ENCODE measurements around the gene HRH3.

HRH3 gene

GRCh38 chr20:62208795-62209755 lies 11.0 kb downstream of the HRH3 start:
- no peak overlapping the region for H3K4me2 ChIP-seq (ENCODE audit: low read length)
- no peaks in the 10 kb centered on the region for H3K9me3 ChIP-seq (ENCODE audit: low read length)
- no peak overlapping the region for H3K9ac ChIP-seq (ENCODE audit: low read length)
- no peaks in the 10 kb centered on the region for H3F3A ChIP-seq (ENCODE audit: insufficient read depth, low read length)
- H3K27me3 ChIP-seq (ENCODE audit: insufficient read depth, low read length), result no peaks in the 10 kb centered on the region
- H3K27ac ChIP-seq (ENCODE audit: low read depth, low read length, poor library complexity, severe bottlenecking), result no peak overlapping the region
- H3K36me3 ChIP-seq (ENCODE audit: insufficient read depth, low read length), result no peaks in the 10 kb centered on the region
- no peak overlapping the region for H3K4me3 ChIP-seq (ENCODE audit: low read depth, low read length, poor library complexity, severe bottlenecking)
- H3K9me2 ChIP-seq (ENCODE audit: low read depth, low read length), result no peaks in the 10 kb centered on the region
- no peak overlapping the region for H2AFZ ChIP-seq (ENCODE audit: low read length)
- no peaks in the 10 kb centered on the region for H3K79me2 ChIP-seq (ENCODE audit: insufficient read depth, low read length)
- no peaks in the 10 kb centered on the region for H4K20me1 ChIP-seq (ENCODE audit: insufficient read depth, low read length)
- peak; percentile 30 for TF ChIP-seq CTCF (IDR thresholded peaks at IDR 0.05; ENCODE audit: low read length)
- no peak for TF ChIP-seq EZH2 (IDR thresholded peaks at IDR 0.05; ENCODE audit: borderline replicate concordance, low read length)
- no peaks in the 10 kb centered on the region for H3K4me1 ChIP-seq (ENCODE audit: insufficient read depth, low read length, severe bottlenecking)

GRCh38 chr20:62208061-62208794 lies 11.8 kb downstream of the HRH3 start:
- Histone ChIP-seq H4K20me1 (ENCODE audit: insufficient read depth, low read length) (no peaks in the 10 kb centered on the region), H3K27me3 (ENCODE audit: insufficient read depth, low read length) (no peaks in the 10 kb centered on the region), H3K4me3 (ENCODE audit: low read depth, low read length, poor library complexity, severe bottlenecking) (no peak overlapping the region), H3K4me2 (ENCODE audit: low read length) (no peak overlapping the region), H2AFZ (ENCODE audit: low read length) (no peak overlapping the region), H3K27ac (ENCODE audit: low read depth, low read length, poor library complexity, severe bottlenecking) (no peak overlapping the region), H3K9me2 (ENCODE audit: low read depth, low read length) (no peaks in the 10 kb centered on the region), H3K9me3 (ENCODE audit: low read length) (no peaks in the 10 kb centered on the region), H3K36me3 (ENCODE audit: insufficient read depth, low read length) (no peaks in the 10 kb centered on the region), H3K4me1 (ENCODE audit: insufficient read depth, low read length, severe bottlenecking) (no peaks in the 10 kb centered on the region), H3K79me2 (ENCODE audit: insufficient read depth, low read length) (no peaks in the 10 kb centered on the region), H3K9ac (ENCODE audit: low read length) (no peak overlapping the region), H3F3A (ENCODE audit: insufficient read depth, low read length) (no peaks in the 10 kb centered on the region)
- no peak for TF ChIP-seq CTCF (IDR thresholded peaks at IDR 0.05; ENCODE audit: low read length)
- TF ChIP-seq EZH2 (IDR thresholded peaks at IDR 0.05; ENCODE audit: borderline replicate concordance, low read length), result no peak

GRCh38 chr20:62206388-62206775 lies 13.7 kb downstream of the HRH3 start:
- Histone ChIP-seq H3K4me3 (ENCODE audit: low read depth, low read length, poor library complexity, severe bottlenecking) (no peak overlapping the region), H3K9me2 (ENCODE audit: low read depth, low read length) (no peaks in the 10 kb centered on the region), H3F3A (ENCODE audit: insufficient read depth, low read length) (no peaks in the 10 kb centered on the region), H3K4me1 (ENCODE audit: insufficient read depth, low read length, severe bottlenecking) (peaks cover 8% of the 10 kb centered on the region), H4K20me1 (ENCODE audit: insufficient read depth, low read length) (no peaks in the 10 kb centered on the region), H3K36me3 (ENCODE audit: insufficient read depth, low read length) (peaks cover 6% of the 10 kb centered on the region), H3K9me3 (ENCODE audit: low read length) (no peaks in the 10 kb centered on the region), H3K79me2 (ENCODE audit: insufficient read depth, low read length) (no peaks in the 10 kb centered on the region), H3K27me3 (ENCODE audit: insufficient read depth, low read length) (no peaks in the 10 kb centered on the region), H3K4me2 (ENCODE audit: low read length) (no peak overlapping the region), H2AFZ (ENCODE audit: low read length) (no peak overlapping the region), H3K9ac (ENCODE audit: low read length) (no peak overlapping the region), H3K27ac (ENCODE audit: low read depth, low read length, poor library complexity, severe bottlenecking) (no peak overlapping the region)
- no peak for TF ChIP-seq EZH2 (IDR thresholded peaks at IDR 0.05; ENCODE audit: borderline replicate concordance, low read length)
- TF ChIP-seq CTCF (IDR thresholded peaks at IDR 0.05; ENCODE audit: low read length), result no peak

Measured in OCI-LY1 (cell line).